Ishikawa (cell line): ENCODE data around the gene PRR12.

Experiments used
- EGR1 ChIP-seq: IDR thresholded peaks from 2 replicates; pipeline ENCODE4 v1.6.1; 2012
- MAX ChIP-seq: IDR thresholded peaks from 2 replicates; pipeline ENCODE4 v1.6.1; 2012
- TAF1 ChIP-seq: IDR thresholded peaks from 2 replicates; pipeline ENCODE4 v1.6.1; 2012; ENCODE audit warnings: low read depth, mild to moderate bottlenecking
- YY1 ChIP-seq: IDR thresholded peaks from 2 replicates; pipeline ENCODE4 v1.6.1; 2012; ENCODE audit warnings: low read depth

DNA sequence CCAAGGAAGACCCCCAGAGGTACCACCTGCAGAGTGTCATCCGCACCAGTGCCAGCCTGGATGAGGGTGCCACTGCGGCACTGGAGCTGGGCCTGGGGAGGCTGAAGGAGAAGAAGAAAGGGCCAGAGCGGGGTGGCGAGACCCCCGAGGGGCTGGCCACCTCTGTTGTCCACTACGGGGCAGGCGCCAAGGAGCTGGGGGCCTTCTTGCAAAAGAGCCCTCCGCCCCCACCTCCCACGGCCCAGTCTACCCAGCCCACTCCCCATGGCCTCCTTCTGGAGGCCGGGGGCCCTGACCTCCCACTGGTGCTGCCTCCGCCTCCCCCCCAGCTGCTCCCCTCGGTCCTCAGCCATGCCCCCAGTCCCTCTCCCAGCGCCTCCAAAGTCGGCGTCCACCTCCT, 5.4 kb downstream of the PRR12 start:
- TF ChIP-seq MAX (no peak), TAF1 (no peak), EGR1 (no peak), YY1 (no peak)
